A549 treated with AZD2906 at 1 μM for 4 hours (cell line): ENCODE results near the gene ORMDL2. TPM values are rescaled to one million over a fixed set of nuclear protein-coding genes. Genes with fewer than 3 reads are reported as not detected.

Experiments used
- total RNA-seq: library from RNA; stranded (reverse); fragments of 200-300 nt; extraction: Qiagen RNA extraction; gene quantifications from 5 replicates; pipeline ENCODE4 v1.2.3, GENCODE V29; 2022

ORMDL2 gene
- total RNA-seq: 67.3 to 104 TPM (median 102 TPM) in 5 replicates

DNA sequence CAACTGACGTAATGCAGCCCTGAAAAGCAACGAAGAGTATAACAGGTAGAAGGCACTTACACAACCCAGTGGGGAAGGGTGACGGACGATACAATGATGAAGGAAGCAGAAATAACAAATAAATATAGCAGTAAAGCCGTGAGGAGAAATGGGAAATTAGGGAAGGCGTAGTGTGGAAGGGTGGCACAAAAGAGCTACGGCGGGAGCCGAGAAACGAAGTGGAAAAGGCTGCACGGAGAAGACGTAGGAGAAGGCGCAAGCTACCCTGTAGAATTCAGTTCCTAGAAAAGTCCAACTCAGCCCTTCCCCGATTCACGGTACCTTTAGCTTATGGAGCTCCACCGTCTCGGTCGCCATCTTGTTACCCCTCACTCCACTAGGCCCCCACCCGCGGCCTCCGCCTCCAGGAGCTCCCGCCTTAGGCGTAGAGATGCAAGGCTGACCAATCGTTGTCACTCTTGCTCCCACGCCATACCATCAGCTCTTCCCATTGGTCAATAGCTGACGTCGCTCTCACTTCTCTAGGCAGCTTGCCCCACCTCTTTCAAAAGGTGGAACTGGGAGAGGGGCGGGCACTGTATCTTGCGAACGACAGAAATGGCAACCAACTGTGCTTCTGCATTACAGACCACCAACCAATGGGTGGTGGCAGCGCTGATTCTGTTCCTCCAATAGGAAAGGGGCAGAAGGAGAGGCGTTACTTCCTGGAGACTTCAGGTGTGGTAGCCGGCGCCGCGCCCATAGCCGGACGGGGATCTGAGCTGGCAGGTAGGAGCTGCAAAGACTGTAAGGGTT, at the start of gene ORMDL2, which contains the start of gene SARNP:
Gene ORMDL2 (plus strand): TSS at position 697 of the 795 bp plus-strand sequence. CDS start 959 bp downstream, outside the sequence.
Gene SARNP (minus strand): TSS at position 380 of the 795 bp plus-strand sequence. CDS start 23 bp downstream, at position 357.

DNA sequence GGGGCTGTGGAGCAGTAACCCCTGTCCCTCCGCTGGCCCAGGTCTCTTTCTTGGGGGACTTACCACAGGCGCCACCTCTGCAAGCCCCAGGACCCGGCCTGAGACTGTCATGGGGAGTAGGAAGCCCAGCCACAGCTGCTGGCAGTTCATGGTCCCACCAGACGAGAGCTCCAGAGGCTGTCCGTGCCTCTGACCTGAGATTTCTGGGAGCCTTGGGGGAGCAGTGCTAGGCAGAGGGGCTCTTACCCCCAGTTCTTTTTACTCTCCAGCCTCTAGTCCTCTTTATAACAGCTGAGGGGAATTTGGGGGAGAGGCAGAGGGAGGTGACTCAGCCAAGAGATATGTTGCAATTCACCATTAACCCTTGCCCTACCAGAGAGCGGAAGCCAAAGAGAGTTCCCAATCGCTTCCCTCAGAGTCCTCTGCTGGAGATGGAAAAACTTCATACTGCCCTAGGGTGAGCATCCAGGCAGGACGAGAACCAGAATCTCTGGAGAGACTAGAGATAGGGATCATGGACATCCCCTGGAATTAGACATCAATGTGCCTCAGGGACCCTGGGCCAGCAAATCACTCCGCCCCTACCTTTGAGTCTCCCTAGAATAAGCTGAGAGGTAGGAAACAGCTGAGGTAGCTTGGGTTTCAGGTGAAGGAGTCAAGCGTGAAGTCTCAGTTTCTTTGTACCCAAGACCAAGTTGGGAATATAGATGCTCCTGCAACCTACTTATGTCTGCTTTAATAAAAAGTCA, 25.0 kb downstream of the ORMDL2 start, which contains the start of gene MMP19:
Gene MMP19 (minus strand): TSS at position 256 of the 749 bp plus-strand sequence. CDS start 106 bp downstream, at position 150.

Other genes starting within 250 kb of the ORMDL2 start
- gene OR2AP1, start 245.6 kb upstream of the ORMDL2 start, total RNA-seq: not detected in 5 replicates
- gene OR10P1, start 181.1 kb upstream of the ORMDL2 start, total RNA-seq: not detected in 5 replicates
- gene ITGA7, start 110.1 kb upstream of the ORMDL2 start, total RNA-seq: 1.3 to 1.5 TPM (median 1.3 TPM) in 5 replicates
- gene BLOC1S1, start 102.0 kb upstream of the ORMDL2 start, total RNA-seq: 117 to 155 TPM (median 149 TPM) in 5 replicates
- gene RDH5, start 97.6 kb upstream of the ORMDL2 start, total RNA-seq: 1.9 to 2.6 TPM (median 2.1 TPM) in 5 replicates
- 655 to 710 TPM (median 681 TPM) in 5 replicates for gene CD63, start 89.0 kb upstream of the ORMDL2 start, total RNA-seq
- gene GDF11, start 74.9 kb upstream of the ORMDL2 start, total RNA-seq: 2.9 to 4.9 TPM (median 3.9 TPM) in 5 replicates
- 90.0 to 127 TPM (median 91.7 TPM) in 5 replicates for gene SARNP, start 317 bp upstream of the ORMDL2 start, total RNA-seq
- 19.2 to 27.1 TPM (median 21.6 TPM) in 5 replicates for gene DNAJC14, start 11.5 kb downstream of the ORMDL2 start, total RNA-seq
- gene MMP19, start 24.9 kb downstream of the ORMDL2 start, total RNA-seq: 0.35 to 0.85 TPM (median 0.39 TPM) in 5 replicates
- gene PYM1, start 109.9 kb downstream of the ORMDL2 start, total RNA-seq: 40.4 to 44.4 TPM (median 41.2 TPM) in 5 replicates
- gene DGKA, start 113.1 kb downstream of the ORMDL2 start, total RNA-seq: 17.8 to 23.2 TPM (median 20.7 TPM) in 5 replicates
- gene PMEL, start 148.0 kb downstream of the ORMDL2 start, total RNA-seq: 0.70 to 1.5 TPM (median 1.1 TPM) in 5 replicates
- 46.6 to 56.3 TPM (median 54.0 TPM) in 5 replicates for gene CDK2, start 148.8 kb downstream of the ORMDL2 start, total RNA-seq
- 26.2 to 33.8 TPM (median 32.7 TPM) in 5 replicates for gene RAB5B, start 156.0 kb downstream of the ORMDL2 start, total RNA-seq
- gene SUOX, start 179.2 kb downstream of the ORMDL2 start, total RNA-seq: 7.5 to 10.0 TPM (median 8.7 TPM) in 5 replicates
- 2.0 to 3.0 TPM (median 2.5 TPM) in 5 replicates for gene IKZF4, start 203.0 kb downstream of the ORMDL2 start, total RNA-seq
- 589 to 809 TPM (median 704 TPM) in 5 replicates for gene RPS26, start 223.9 kb downstream of the ORMDL2 start, total RNA-seq